ENCODE measurements around the gene TEKTIP1. TPM values are rescaled to one million over a fixed set of nuclear protein-coding genes. Genes with fewer than 3 reads are reported as not detected.

The TEKTIP1 gene
- total and polyA plus RNA-seq, 2 donors (not counting 1 experiment from before 2014, with no cell fraction given): 6.3 to 17.3 TPM

DNA sequence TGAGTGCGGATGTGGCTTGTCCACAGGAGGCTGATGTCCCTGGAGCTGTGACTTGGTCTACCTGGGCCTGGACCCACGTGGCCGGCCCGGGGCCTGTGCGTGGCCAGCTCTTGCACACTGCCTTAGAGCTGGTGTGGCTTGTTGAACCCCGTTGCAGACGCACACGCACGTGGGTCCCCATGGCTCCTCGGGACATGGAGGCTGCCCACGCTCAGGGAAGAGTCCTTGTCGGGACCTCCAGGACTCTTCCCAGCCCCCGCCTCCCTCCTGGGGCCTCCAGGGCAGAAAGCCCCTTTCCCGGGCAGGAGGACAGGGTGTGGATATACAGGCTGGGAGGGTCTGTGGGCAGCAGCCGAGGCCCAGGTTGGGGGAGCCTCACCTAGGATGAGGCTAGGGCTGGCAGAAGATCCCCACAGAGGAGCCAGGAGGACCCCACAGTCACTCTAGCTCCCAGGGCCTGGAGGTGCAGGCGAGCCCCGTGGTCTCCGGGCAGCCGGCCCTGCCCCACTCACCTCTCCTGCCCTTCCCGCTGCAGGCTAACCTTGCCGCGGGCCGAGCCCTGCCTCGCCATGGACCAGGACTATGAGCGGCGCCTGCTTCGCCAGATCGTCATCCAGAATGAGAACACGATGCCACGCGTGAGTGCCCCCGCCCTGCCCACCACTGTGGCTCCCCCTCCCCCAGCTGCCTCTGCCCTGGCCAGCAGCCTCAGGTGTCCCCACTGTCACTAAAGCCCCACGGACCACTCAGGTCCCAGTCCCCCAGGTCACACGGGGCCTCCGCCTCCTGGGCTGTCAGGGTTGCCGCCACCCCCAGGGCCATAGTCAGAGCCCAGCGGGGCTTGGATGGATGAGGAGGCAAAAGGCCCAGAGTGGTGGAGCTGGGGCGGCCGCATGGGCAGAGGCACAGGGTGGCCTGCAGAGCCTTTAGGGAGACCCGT, 16.3 kb upstream of the TEKTIP1 start:
- POLR2A ChIA-PET: interaction anchor here (0.6 to 0.7 kb wide), 2 partner anchors 19 to 1599 kb away, joined by 4 to 6 read pairs; no protein-coding TSS in a partner anchor
- no peaks in the 10 kb centered on the region for H3K27me3 Mint-ChIP-seq
- H3K79me2 ChIP-seq (ENCODE audit: control insufficient read depth, insufficient read depth, low read length): peaks cover 76% of the 10 kb centered on the region
- 97% methylated on average over 37 of the region's 40 CpGs for WGBS (ENCODE audit: insufficient coverage)
- H4K20me1 ChIP-seq (ENCODE audit: control insufficient read depth, insufficient read depth, low read length, poor library complexity, severe bottlenecking): peaks cover 96% of the 10 kb centered on the region
- ATAC-seq (ENCODE audit: low read depth) (no peak), DNase-seq (no peak)
- H3K4me3 Mint-ChIP-seq: no peak overlapping the region
- TF ChIP-seq, protein P1, sequence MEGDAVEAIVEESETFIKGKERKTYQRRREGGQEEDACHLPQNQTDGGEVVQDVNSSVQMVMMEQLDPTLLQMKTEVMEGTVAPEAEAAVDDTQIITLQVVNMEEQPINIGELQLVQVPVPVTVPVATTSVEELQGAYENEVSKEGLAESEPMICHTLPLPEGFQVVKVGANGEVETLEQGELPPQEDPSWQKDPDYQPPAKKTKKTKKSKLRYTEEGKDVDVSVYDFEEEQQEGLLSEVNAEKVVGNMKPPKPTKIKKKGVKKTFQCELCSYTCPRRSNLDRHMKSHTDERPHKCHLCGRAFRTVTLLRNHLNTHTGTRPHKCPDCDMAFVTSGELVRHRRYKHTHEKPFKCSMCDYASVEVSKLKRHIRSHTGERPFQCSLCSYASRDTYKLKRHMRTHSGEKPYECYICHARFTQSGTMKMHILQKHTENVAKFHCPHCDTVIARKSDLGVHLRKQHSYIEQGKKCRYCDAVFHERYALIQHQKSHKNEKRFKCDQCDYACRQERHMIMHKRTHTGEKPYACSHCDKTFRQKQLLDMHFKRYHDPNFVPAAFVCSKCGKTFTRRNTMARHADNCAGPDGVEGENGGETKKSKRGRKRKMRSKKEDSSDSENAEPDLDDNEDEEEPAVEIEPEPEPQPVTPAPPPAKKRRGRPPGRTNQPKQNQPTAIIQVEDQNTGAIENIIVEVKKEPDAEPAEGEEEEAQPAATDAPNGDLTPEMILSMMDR (IDR thresholded peaks at IDR 0.05): no peak
- no peak for TF ChIP-seq EZH2 (IDR thresholded peaks at IDR 0.05; ENCODE audit: borderline replicate concordance, insufficient read depth, low read depth, low read length, poor library complexity, severe bottlenecking)
- peaks cover 0 to 68% of the 10 kb centered on the region in 2 experiments for H3K36me3 ChIP-seq (replicated peaks in 1 of 2; ENCODE audit: control extremely low read depth in 1 of 2, control insufficient read depth in 1 of 2, extremely low read depth in 1 of 2, insufficient read depth in 2 of 2, low read length in 1 of 2)
- no peak overlapping the region for H3K4me3 ChIP-seq (ENCODE audit: control extremely low read depth in 1 of 5, extremely low read depth in 1 of 5, insufficient read depth in 1 of 5, low read depth in 2 of 5, low read length in 4 of 5)
- H2AFZ ChIP-seq (ENCODE audit: insufficient read depth, low read depth, low read length, poor library complexity, severe bottlenecking): no peak overlapping the region
- peaks cover 0 to 11% of the 10 kb centered on the region in 2 donors for H3K4me1 ChIP-seq (ENCODE audit: control insufficient read depth in 2 of 2, insufficient read depth in 2 of 2, low read length in 2 of 2)
- H3K27ac ChIP-seq (ENCODE audit: low read length in 2 of 2): no peak overlapping the region
- no peak overlapping the region for H3K4me2 ChIP-seq (replicated peaks; ENCODE audit: low read depth, low read length, poor library complexity, severe bottlenecking)
- H3K9me3 ChIP-seq (ENCODE audit: control extremely low read depth in 1 of 3, control insufficient read depth in 2 of 3, insufficient read depth in 1 of 3, low read length in 2 of 3): no peaks in the 10 kb centered on the region
- no peak overlapping the region for H3K9ac ChIP-seq (ENCODE audit: low read length)
- H3K27me3 ChIP-seq (replicated peaks in 1 of 4; ENCODE audit: control extremely low read depth in 1 of 4, control insufficient read depth in 3 of 4, insufficient read depth in 4 of 4, low read length in 3 of 4): no peaks in the 10 kb centered on the region
- CTCF ChIA-PET: no interaction called here
- H3K9me3 Mint-ChIP-seq (ENCODE audit: insufficient read depth): no peaks in the 10 kb centered on the region
- intact Hi-C loops (cut with micrococcal nuclease): no loop called here
- H3K27ac Mint-ChIP-seq: no peak overlapping the region
- peaks cover 17% of the 10 kb centered on the region for H3K4me1 Mint-ChIP-seq

All from B cell (primary cell).